OCI-LY3 (cell line): ENCODE measurements around the gene BRMS1L.

Source experiments
- H2AFZ ChIP-seq: fragments of 200-600, 300-600 bp; shearing (Covaris generic); 2 replicates; pipeline ENCODE4 v1.6.0; 2014; ENCODE audit warnings: antibody characterized with exemption, low read depth, low read length
- H3K27ac ChIP-seq: fragments of 200-600, 300-600 bp; sonication (generic); 2 replicates; pipeline ENCODE4 v1.5.1; 2014; ENCODE audit warnings: mild to moderate bottlenecking, low read length, moderate library complexity, mixed read lengths
- H3K27me3 ChIP-seq: fragments of 200-600, 300-600 bp; sonication (generic); 2 replicates; pipeline ENCODE4 v1.6.1; 2014; ENCODE audit warnings: low read depth, low read length, mixed read lengths
- H3K36me3 ChIP-seq: fragments of 200-600, 300-600 bp; sonication (generic); replicated peaks from 2 replicates; pipeline ENCODE3; 2014; ENCODE audit warnings: low read depth, low read length, mixed read lengths
- H3K4me1 ChIP-seq: fragments of 300-600, 200-600 bp; sonication (generic); 2 replicates; pipeline ENCODE4 v1.6.1; 2014; ENCODE audit warnings: low read length, mixed read lengths
- H3K4me2 ChIP-seq: fragments of 200-600, 300-600 bp; sonication (generic); 2 replicates; pipeline ENCODE4 v1.6.1; 2014; ENCODE audit warnings: low read length, mixed read lengths
- H3K4me3 ChIP-seq: fragments of 300-600, 200-600 bp; sonication (generic); 2 replicates; pipeline ENCODE4 v1.5.1; 2014; ENCODE audit warnings: antibody characterized with exemption, mild to moderate bottlenecking, low read length, moderate library complexity
- H3K79me2 ChIP-seq: fragments of 300-600, 200-600 bp; shearing (Covaris generic); 2 replicates; pipeline ENCODE4 v1.6.1; 2014; ENCODE audit warnings: mild to moderate bottlenecking, low read length, mixed read lengths
- H3K9ac ChIP-seq: fragments of 300-600, 200-600 bp; shearing (Covaris generic); 2 replicates; pipeline ENCODE4 v1.6.0; 2014; ENCODE audit warnings: mild to moderate bottlenecking, low read length, moderate library complexity
- H3K9me3 ChIP-seq: fragments of 200-600, 300-600 bp; shearing (Covaris generic); 2 replicates; pipeline ENCODE4 v1.6.1; 2014; ENCODE audit warnings: low read length, mixed read lengths; ENCODE audit not compliant: insufficient read depth
- H4K20me1 ChIP-seq: fragments of 200-600, 300-600 bp; sonication (generic); 2 replicates; pipeline ENCODE4 v1.6.1; 2016; ENCODE audit warnings: low read length, mixed read lengths; ENCODE audit not compliant: insufficient read depth
- CTCF ChIP-seq: fragments of 200-600, 300-600 bp; sonication (generic); IDR thresholded peaks from 2 replicates; pipeline ENCODE4 v1.5.1; 2014; ENCODE audit warnings: antibody characterized with exemption, low read length, low read depth
- EZH2phosphoT487 ChIP-seq: fragments of 200-600 bp; shearing (Covaris generic); IDR thresholded peaks from 2 replicates; pipeline ENCODE4 v1.6.1; 2018; ENCODE audit warnings: antibody characterized with exemption, mixed run types, low read depth

The BRMS1L gene

GRCh38 chr14:35909665-35910064, 83.5 kb downstream of the BRMS1L start:
- H3K4me1 ChIP-seq: no peaks in the 10 kb centered on the region
- H4K20me1 ChIP-seq: no peaks in the 10 kb centered on the region
- H3K27ac ChIP-seq: no peak overlapping the region
- H3K9ac ChIP-seq: no peak overlapping the region
- H3K27me3 ChIP-seq: no peaks in the 10 kb centered on the region; the same call in 1 of the 2 replicates
- H3K79me2 ChIP-seq: no peaks in the 10 kb centered on the region
- H3K9me3 ChIP-seq: no peaks in the 10 kb centered on the region
- no peak overlapping the region for H3K4me3 ChIP-seq
- TF ChIP-seq EZH2phosphoT487 (no peak), CTCF (no peak)
- no peak overlapping the region for H3K4me2 ChIP-seq
- H2AFZ ChIP-seq: no peak overlapping the region
- H3K36me3 ChIP-seq: no peaks in the 10 kb centered on the region

DNA sequence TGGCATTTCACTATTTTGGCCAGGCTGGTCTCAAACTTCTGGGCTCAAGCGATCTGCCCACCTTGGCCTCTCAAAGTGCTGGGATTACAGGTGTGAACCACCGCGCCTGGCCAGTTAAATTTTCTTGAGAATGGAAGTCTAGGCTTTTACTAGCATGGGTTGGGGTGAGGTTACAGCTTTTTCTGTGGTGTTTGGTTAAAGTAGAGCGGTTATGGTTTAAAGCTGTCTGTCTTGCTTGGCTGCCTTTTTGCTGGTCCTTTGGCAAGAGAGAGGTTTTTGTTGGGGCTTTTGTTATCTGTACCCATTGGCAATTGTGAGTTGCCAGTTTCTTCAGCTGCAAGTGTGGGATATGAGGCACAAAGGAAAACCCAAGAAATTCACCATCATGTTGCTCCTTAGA, 84.1 kb downstream of the BRMS1L start:
- TF ChIP-seq EZH2phosphoT487 (no peak), CTCF (no peak)
- H3K9me3 ChIP-seq: no peaks in the 10 kb centered on the region
- H3K36me3 ChIP-seq: no peaks in the 10 kb centered on the region
- H3K79me2 ChIP-seq: no peaks in the 10 kb centered on the region
- H3K4me2 ChIP-seq: no peak overlapping the region
- no peak overlapping the region for H3K27ac ChIP-seq
- no peak overlapping the region for H3K4me3 ChIP-seq
- H4K20me1 ChIP-seq: no peaks in the 10 kb centered on the region
- H3K27me3 ChIP-seq: no peaks in the 10 kb centered on the region; the same call in 1 of the 2 replicates
- H2AFZ ChIP-seq: no peak overlapping the region
- H3K9ac ChIP-seq: no peak overlapping the region
- H3K4me1 ChIP-seq: no peaks in the 10 kb centered on the region

GRCh38 chr14:35911097-35911496, 85.0 kb downstream of the BRMS1L start:
- Histone ChIP-seq H3K27ac (no peak overlapping the region), H3K9ac (no peak overlapping the region), H3K9me3 (no peaks in the 10 kb centered on the region), H2AFZ (no peak overlapping the region), H3K36me3 (no peaks in the 10 kb centered on the region), H3K79me2 (no peaks in the 10 kb centered on the region), H3K4me1 (no peaks in the 10 kb centered on the region), H3K4me2 (no peak overlapping the region), H3K4me3 (no peak overlapping the region), H4K20me1 (no peaks in the 10 kb centered on the region), H3K27me3 (no peaks in the 10 kb centered on the region; the same call in 1 of the 2 replicates)
- no peak for TF ChIP-seq CTCF
- TF ChIP-seq EZH2phosphoT487: no peak

DNA sequence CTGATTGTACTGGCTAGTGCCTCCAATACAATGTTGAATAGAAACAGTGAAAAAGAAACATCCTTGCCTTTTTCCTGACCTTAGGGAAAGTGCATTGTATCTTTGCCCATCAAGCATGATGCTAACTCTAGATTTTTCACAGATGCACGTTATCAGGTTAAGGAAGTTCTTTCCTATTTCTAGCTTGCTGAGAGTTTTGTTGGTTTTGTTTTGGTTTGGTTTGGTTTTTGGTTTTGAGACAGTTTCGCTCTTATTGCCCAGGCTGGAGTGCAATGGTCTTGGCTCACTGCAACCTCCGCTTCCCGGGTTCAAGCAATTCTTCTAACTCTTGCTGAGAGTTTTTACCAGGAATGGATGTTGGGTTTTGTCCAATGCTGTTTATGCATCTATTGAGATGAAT, 89.0 kb downstream of the BRMS1L start:
- no peaks in the 10 kb centered on the region for H3K36me3 ChIP-seq
- H3K9ac ChIP-seq: no peak overlapping the region
- no peaks in the 10 kb centered on the region for H3K9me3 ChIP-seq
- no peak overlapping the region for H2AFZ ChIP-seq
- no peak overlapping the region for H3K27ac ChIP-seq
- no peaks in the 10 kb centered on the region for H3K4me1 ChIP-seq
- no peak overlapping the region for H3K4me2 ChIP-seq
- H4K20me1 ChIP-seq: no peaks in the 10 kb centered on the region
- TF ChIP-seq EZH2phosphoT487 (no peak), CTCF (no peak)
- no peaks in the 10 kb centered on the region; the same call in 1 of the 2 replicates for H3K27me3 ChIP-seq
- H3K4me3 ChIP-seq: no peak overlapping the region
- no peaks in the 10 kb centered on the region for H3K79me2 ChIP-seq
